A673 (cell line): ENCODE data around the gene SNRNP25.

ENCODE experiments used
- EZH2 ChIP-seq: fragments of 200-600 bp; sonication (generic); IDR thresholded peaks from 2 replicates; pipeline ENCODE4 v1.6.1; 2017; ENCODE audit warnings: borderline replicate concordance, low read depth, mild to moderate bottlenecking, mixed read lengths, antibody characterized with exemption, low read length; ENCODE audit not compliant: poor library complexity, severe bottlenecking
- TF ChIP-seq, protein P1 (sequence below): fragments of 300-800, 200-600 bp; sonication (generic); conservative IDR thresholded peaks from 2 replicates; pipeline ENCODE4 v1.5.1; 2017; ENCODE audit warnings: low read depth, mild to moderate bottlenecking, antibody characterized with exemption, low read length, moderate library complexity, mixed read lengths

- TF ChIP-seq, protein P1, sequence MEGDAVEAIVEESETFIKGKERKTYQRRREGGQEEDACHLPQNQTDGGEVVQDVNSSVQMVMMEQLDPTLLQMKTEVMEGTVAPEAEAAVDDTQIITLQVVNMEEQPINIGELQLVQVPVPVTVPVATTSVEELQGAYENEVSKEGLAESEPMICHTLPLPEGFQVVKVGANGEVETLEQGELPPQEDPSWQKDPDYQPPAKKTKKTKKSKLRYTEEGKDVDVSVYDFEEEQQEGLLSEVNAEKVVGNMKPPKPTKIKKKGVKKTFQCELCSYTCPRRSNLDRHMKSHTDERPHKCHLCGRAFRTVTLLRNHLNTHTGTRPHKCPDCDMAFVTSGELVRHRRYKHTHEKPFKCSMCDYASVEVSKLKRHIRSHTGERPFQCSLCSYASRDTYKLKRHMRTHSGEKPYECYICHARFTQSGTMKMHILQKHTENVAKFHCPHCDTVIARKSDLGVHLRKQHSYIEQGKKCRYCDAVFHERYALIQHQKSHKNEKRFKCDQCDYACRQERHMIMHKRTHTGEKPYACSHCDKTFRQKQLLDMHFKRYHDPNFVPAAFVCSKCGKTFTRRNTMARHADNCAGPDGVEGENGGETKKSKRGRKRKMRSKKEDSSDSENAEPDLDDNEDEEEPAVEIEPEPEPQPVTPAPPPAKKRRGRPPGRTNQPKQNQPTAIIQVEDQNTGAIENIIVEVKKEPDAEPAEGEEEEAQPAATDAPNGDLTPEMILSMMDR = no peak
- TF ChIP-seq EZH2 = no peak
Observed at GRCh38 chr16:34648-34987, 19.0 kb upstream of the SNRNP25 start.
